A673 (cell line): ENCODE measurements around the gene ELF1. TPM values are rescaled to one million over a fixed set of nuclear protein-coding genes. Genes with fewer than 3 reads are reported as not detected.
"Not testable (repeated sequence)": the region's sequence is repeated elsewhere in the genome, so short reads cannot be mapped to it uniquely, and the experiment has no call there.

Source experiments
- BruUV-seq: library from RNA; stranded (reverse); fragments of 400-500 nt; replicated peaks from 2 replicates; lab custom pipeline; 2021; lab: Mats Ljungman, UMichigan
- CTCF ChIA-PET: fragments of 300-600 bp; sonication (Branson Sonifier 250); formaldehyde crosslinking; loops from one replicate; lab custom pipeline; 2022; ENCODE audit warnings: antibody characterized with exemption; lab: Charles Lee
- POLR2A ChIA-PET: fragments of 300-600 bp; sonication (Branson Sonifier 250); formaldehyde crosslinking; loops from one replicate; lab custom pipeline; 2022; ENCODE audit warnings: antibody characterized with exemption; ENCODE audit not compliant: low non-redundant PET; lab: Charles Lee
- DNase-seq: peaks from one replicate; pipeline ENCODE4 v3.0.0-alpha.2; 2015; ENCODE audit warnings: low spot score
- H3K27ac ChIP-seq: fragments of 200-600 bp; sonication (generic); 2 replicates; pipeline ENCODE4 v1.5.1; 2016; ENCODE audit warnings: mixed run types, low read depth, mild to moderate bottlenecking, mixed read lengths, antibody characterized with exemption, low read length; ENCODE audit not compliant: poor library complexity, severe bottlenecking
- H3K27me3 ChIP-seq: fragments of 200-600 bp; sonication (generic); replicated peaks from 2 replicates; pipeline ENCODE4 v1.6.1; 2017; ENCODE audit warnings: mixed run types, low read depth, mild to moderate bottlenecking, mixed read lengths, antibody characterized with exemption, low read length; ENCODE audit not compliant: insufficient read depth, poor library complexity
- H3K36me3 ChIP-seq: fragments of 200-600 bp; sonication (generic); 2 replicates; pipeline ENCODE4 v1.6.1; 2016; ENCODE audit warnings: mixed run types, mild to moderate bottlenecking, mixed read lengths, antibody characterized with exemption, low read length; ENCODE audit not compliant: insufficient read depth, poor library complexity, severe bottlenecking
- H3K4me1 ChIP-seq: fragments of 200-600 bp; sonication (generic); 2 replicates; pipeline ENCODE4 v1.6.1; 2017; ENCODE audit warnings: mixed run types, mild to moderate bottlenecking, mixed read lengths, antibody characterized with exemption, low read length; ENCODE audit not compliant: insufficient read depth, poor library complexity, severe bottlenecking
- H3K4me3 ChIP-seq: fragments of 200-600 bp; sonication (generic); 2 replicates; pipeline ENCODE4 v1.5.1; 2016; ENCODE audit warnings: low read depth, mixed run types, mild to moderate bottlenecking, mixed read lengths, low read length; ENCODE audit not compliant: poor library complexity, severe bottlenecking
- H3K9me3 ChIP-seq: fragments of 200-600 bp; sonication (generic); 2 replicates; pipeline ENCODE4 v1.6.1; 2016; ENCODE audit warnings: mixed run types, low read depth, mild to moderate bottlenecking, mixed read lengths, antibody characterized with exemption, low read length; ENCODE audit not compliant: poor library complexity, severe bottlenecking
- EZH2 ChIP-seq: fragments of 200-600 bp; sonication (generic); IDR thresholded peaks from 2 replicates; pipeline ENCODE4 v1.6.1; 2017; ENCODE audit warnings: borderline replicate concordance, low read depth, mild to moderate bottlenecking, mixed read lengths, antibody characterized with exemption, low read length; ENCODE audit not compliant: poor library complexity, severe bottlenecking
- intact Hi-C: fragments of 100-400 bp; cut with micrococcal nuclease; formaldehyde crosslinking; loops from one replicate; pipeline ENCODE4 v1.10.0; 2022; ENCODE audit not compliant: unreplicated experiment
- total RNA-seq: library from RNA; stranded (reverse); gene quantifications from 2 replicates; pipeline ENCODE4 v1.2.3, GENCODE V29; 2021
- TF ChIP-seq, protein P1 (sequence below): fragments of 300-800, 200-600 bp; sonication (generic); conservative IDR thresholded peaks from 2 replicates; pipeline ENCODE4 v1.5.1; 2017; ENCODE audit warnings: low read depth, mild to moderate bottlenecking, antibody characterized with exemption, low read length, moderate library complexity, mixed read lengths

The ELF1 gene
- total RNA-seq, 1 experiment from 2014 or later = 31.5 TPM

DNA sequence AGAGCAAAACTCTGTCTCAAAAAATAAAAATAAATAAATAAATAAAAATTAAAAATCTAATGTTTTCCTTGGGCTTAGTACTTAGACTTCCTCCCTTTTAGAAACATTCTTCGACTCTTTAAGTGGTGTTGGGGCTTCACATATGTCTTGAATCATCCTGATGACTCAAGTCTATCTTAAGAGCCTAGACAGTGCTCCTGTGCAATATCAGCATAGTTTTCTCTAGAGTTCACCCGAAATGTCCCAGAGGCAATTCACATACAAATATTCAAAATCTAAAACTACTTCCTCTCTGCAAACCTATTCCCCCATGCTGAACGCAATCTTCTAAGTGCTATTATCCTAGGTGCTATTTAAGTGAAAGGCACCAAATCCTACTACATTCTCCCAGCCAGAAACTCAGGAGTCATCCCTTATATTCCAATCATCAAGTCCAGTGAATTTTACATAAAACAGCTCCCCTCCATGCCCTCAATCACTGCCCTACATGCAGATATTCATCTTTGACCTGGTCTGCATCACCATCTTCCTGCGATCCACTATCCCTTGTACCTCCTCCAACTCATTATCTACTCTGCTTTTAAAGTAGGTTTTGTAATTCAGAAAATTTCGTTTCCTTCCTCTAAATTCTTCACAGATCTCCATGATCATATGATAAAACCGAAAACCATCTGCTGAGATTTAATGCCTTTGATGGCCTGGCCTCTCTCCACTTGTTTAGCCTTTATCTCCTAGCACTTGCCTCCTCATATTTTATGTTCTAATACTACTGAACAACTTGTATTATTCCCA lies 102.7 kb downstream of the ELF1 start:
- no peak overlapping the region for H3K27ac ChIP-seq
- TF ChIP-seq EZH2 = no peak
- TF ChIP-seq, protein P1, sequence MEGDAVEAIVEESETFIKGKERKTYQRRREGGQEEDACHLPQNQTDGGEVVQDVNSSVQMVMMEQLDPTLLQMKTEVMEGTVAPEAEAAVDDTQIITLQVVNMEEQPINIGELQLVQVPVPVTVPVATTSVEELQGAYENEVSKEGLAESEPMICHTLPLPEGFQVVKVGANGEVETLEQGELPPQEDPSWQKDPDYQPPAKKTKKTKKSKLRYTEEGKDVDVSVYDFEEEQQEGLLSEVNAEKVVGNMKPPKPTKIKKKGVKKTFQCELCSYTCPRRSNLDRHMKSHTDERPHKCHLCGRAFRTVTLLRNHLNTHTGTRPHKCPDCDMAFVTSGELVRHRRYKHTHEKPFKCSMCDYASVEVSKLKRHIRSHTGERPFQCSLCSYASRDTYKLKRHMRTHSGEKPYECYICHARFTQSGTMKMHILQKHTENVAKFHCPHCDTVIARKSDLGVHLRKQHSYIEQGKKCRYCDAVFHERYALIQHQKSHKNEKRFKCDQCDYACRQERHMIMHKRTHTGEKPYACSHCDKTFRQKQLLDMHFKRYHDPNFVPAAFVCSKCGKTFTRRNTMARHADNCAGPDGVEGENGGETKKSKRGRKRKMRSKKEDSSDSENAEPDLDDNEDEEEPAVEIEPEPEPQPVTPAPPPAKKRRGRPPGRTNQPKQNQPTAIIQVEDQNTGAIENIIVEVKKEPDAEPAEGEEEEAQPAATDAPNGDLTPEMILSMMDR = no peak
- H3K9me3 ChIP-seq = no peaks in the 10 kb centered on the region
- no peaks in the 10 kb centered on the region for H3K36me3 ChIP-seq
- ChIA-PET POLR2A (no interaction called here), CTCF (no interaction called here)
- no peak for DNase-seq
- H3K4me1 ChIP-seq = no peaks in the 10 kb centered on the region
- H3K4me3 ChIP-seq = no peak overlapping the region
- intact Hi-C loops = no loop called here
- H3K27me3 ChIP-seq = no peaks in the 10 kb centered on the region
- BruUV-seq = no TSS peak

DNA sequence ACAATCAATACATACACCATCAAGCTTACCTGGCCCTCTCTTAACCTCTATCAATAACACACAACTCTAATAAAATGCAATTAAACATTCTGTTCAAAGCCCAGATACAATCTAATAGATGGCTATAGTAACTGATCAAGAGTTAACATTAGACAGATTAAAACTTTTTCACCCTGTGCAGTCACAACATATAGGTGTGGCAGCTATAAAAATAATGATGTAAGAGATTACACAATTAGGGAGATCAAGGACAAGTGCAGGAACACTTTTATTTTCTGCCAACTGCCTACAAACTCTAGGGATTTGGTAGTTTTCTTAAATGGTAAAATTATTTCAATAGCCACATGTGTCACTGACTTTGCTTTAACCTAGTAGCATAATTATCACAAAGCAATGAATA lies 104.3 kb downstream of the ELF1 start:
- H3K4me1 ChIP-seq, H3K9me3 ChIP-seq, H3K27ac ChIP-seq, intact Hi-C loops, H3K36me3 ChIP-seq, BruUV-seq, DNase-seq, CTCF ChIA-PET, H3K27me3 ChIP-seq, POLR2A ChIA-PET, H3K4me3 ChIP-seq: not testable (repeated sequence)

DNA sequence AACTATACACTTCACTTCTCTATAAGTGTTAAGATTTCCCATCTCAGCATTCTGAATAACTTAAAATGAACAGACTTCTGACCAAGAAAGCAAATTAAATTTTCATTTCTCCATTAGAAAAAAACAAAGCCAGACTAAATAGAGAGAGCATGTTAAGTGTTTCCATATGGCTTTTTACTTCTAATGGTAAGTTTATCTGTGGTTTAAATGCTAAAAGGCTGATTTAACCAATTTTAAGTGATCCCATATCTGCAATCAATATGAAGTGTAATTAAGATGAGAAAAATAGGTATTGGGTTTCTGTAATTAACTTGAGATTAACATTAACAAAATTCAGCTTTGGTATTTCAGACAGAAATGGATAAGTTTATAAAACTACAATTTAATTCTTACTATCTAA lies 107.8 kb downstream of the ELF1 start:
- H3K4me3 ChIP-seq = no peak overlapping the region
- no peak overlapping the region for H3K27ac ChIP-seq
- no peak for TF ChIP-seq EZH2
- TF ChIP-seq, protein P1 = no peak
- no peaks in the 10 kb centered on the region for H3K36me3 ChIP-seq
- no peaks in the 10 kb centered on the region for H3K4me1 ChIP-seq
- POLR2A ChIA-PET = no interaction called here
- no peaks in the 10 kb centered on the region for H3K27me3 ChIP-seq
- BruUV-seq = no TSS peak
- intact Hi-C loops = no loop called here
- H3K9me3 ChIP-seq = no peaks in the 10 kb centered on the region
- CTCF ChIA-PET = no interaction called here
- no peak for DNase-seq
